Measurements from ENCODE around the gene CEP57L1.
"Not testable (repeated sequence)": the region's sequence is repeated elsewhere in the genome, so short reads cannot be mapped to it uniquely, and the experiment has no call there.

Gene CEP57L1

GRCh38 chr6:109117346-109118035 lies 22.2 kb downstream of the CEP57L1 start:
- DNase-seq = no peak

GRCh38 chr6:109118337-109118736 lies 23.0 kb downstream of the CEP57L1 start:
- DNase-seq = no peak

GRCh38 chr6:109118871-109119354 lies 23.6 kb downstream of the CEP57L1 start:
- DNase-seq = no peak

- DNase-seq = no peak
Measured at GRCh38 chr6:109121411-109121810, 26.1 kb downstream of the CEP57L1 start.

- no peak for DNase-seq
Measured at GRCh38 chr6:109124219-109124618, 28.9 kb downstream of the CEP57L1 start.

- DNase-seq = no peak
Measured at GRCh38 chr6:109125504-109125903, 30.2 kb downstream of the CEP57L1 start.

GRCh38 chr6:109130065-109130464 lies 34.8 kb downstream of the CEP57L1 start:
- no peak for DNase-seq

- DNase-seq = not testable (repeated sequence)
Measured at GRCh38 chr6:109135600-109135999, 40.3 kb downstream of the CEP57L1 start.

GRCh38 chr6:109136039-109136438 lies 40.7 kb downstream of the CEP57L1 start:
- not testable (repeated sequence) for DNase-seq

- not testable (repeated sequence) for DNase-seq
Measured at GRCh38 chr6:109136530-109136929, 41.2 kb downstream of the CEP57L1 start.

GRCh38 chr6:109139109-109139508 lies 43.8 kb downstream of the CEP57L1 start:
- DNase-seq = no peak

GRCh38 chr6:109142067-109142466 lies 46.8 kb downstream of the CEP57L1 start:
- DNase-seq = not testable (repeated sequence)

GRCh38 chr6:109143191-109143590 lies 47.9 kb downstream of the CEP57L1 start:
- no peak for DNase-seq

- DNase-seq = not testable (repeated sequence)
Measured at GRCh38 chr6:109148251-109148650, 52.9 kb downstream of the CEP57L1 start.

- not testable (repeated sequence) for DNase-seq
Measured at GRCh38 chr6:109148716-109149115, 53.4 kb downstream of the CEP57L1 start.

- DNase-seq = no peak
Measured at GRCh38 chr6:109153752-109154151, 58.4 kb downstream of the CEP57L1 start.

GRCh38 chr6:109164331-109164730 lies 69.0 kb downstream of the CEP57L1 start:
- no peak for DNase-seq

- peak; percentile 6 for DNase-seq
Measured at GRCh38 chr6:109165392-109165974, 70.2 kb downstream of the CEP57L1 start.

GRCh38 chr6:109166673-109167072 lies 71.4 kb downstream of the CEP57L1 start:
- peak; percentile 27 for DNase-seq

GRCh38 chr6:109167562-109167961 lies 72.3 kb downstream of the CEP57L1 start:
- no peak for DNase-seq

- no peak for DNase-seq
Measured at GRCh38 chr6:109170333-109170732, 75.0 kb downstream of the CEP57L1 start.

- no peak for DNase-seq
Measured at GRCh38 chr6:109172101-109172746, 76.9 kb downstream of the CEP57L1 start.

GRCh38 chr6:109174916-109175315 lies 79.6 kb downstream of the CEP57L1 start:
- no peak for DNase-seq

GRCh38 chr6:109178921-109179320 lies 83.6 kb downstream of the CEP57L1 start:
- DNase-seq = no peak
